Stimulated activated CD4-positive, alpha-beta T cell treated with anti-CD3 and anti-CD28 coated beads, TNF-alpha, amount 100 ng/mL, for 1 hour (primary cell): ENCODE data around the gene POLR3A.
"Not testable (repeated sequence)": the region's sequence is repeated elsewhere in the genome, so short reads cannot be mapped to it uniquely, and the experiment has no call there.

Experiments
- DNase-seq, 3 donors: peaks; one replicate each; pipeline ENCODE4 v3.0.0-alpha.2; 2020; ENCODE audit warnings: low read depth in 3 of 3, low spot score in 1 of 3

Gene POLR3A

DNA sequence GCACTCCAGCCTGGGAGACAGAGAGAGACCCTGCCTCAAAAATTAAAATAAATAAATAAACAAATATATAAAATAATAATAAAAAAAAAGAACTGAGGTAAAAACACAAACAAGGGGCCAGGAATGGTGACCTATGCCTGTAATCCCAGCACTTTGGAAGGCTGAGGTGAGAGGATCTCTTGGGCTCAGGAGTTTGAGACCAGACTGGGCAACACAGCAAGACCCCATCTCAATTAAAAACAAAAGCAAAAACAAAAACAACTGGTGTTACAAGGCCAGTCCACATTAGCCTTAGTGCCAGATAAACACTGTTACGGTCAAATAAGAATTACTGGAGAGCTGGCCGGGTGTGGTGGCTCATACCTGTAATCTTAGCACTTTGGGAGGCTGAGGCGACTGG lies 5.6 kb downstream of the POLR3A start:
- DNase-seq = no peak

- DNase-seq = no peak
Observed at GRCh38 chr10:78021201-78021600, 8.1 kb downstream of the POLR3A start.

DNA sequence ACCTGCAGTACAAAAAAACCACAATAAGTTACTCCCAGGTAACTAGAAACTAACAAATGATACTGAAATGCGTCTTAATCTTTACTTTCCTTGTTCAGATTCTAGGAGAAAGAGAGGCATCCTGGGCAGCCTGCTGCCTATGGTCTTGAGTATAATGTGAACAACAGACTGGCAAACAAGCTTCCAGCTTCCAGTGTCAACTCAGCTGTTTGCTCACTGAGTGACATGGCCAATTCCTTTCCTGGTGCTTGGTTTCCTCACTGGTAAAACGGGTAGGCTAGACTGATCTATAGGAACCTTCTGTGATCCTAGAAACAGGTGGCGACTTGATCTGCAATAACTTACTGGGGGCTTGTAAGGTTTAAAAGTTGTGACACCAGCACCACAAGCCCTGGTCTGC lies 10.1 kb downstream of the POLR3A start:
- DNase-seq = no peak

DNA sequence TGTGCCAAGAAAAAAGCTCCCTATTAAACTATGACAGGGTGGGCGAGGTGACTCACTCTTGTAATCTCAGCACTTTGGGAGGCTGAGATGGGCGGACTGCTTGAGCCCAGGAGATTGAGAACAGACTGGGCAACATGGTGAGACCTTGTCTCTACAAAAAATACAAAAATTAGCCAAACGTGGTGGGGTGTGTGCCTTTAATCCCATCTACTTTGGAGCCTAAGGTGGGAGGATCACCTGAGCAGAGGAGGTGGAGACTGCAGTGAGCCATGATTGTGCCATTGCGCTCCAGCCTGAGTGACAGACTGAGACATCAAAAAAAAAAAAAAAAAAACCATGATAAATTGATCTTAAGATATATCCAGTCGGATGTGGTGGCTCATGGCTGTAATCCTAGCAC lies 11.5 kb downstream of the POLR3A start:
- no peak for DNase-seq

DNA sequence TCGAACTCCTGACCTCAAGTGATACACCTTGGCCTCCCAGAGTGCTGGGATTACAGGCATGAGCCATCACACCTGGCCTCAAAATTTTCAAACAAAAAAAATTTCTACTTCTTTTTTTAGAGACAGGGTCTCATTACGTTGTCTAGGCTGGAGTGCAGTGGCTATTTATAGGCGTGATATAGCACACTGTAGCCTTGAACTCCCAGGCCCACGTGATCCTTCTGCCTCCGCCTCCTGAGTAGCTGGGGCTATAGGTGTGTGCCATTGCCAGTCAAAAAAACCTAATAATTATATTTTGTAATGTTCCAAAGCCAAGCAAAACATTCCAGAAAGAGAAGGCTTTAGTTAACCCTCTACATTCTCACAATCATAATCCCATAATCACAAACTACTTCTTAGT lies 13.8 kb downstream of the POLR3A start:
- DNase-seq = no peak

DNA sequence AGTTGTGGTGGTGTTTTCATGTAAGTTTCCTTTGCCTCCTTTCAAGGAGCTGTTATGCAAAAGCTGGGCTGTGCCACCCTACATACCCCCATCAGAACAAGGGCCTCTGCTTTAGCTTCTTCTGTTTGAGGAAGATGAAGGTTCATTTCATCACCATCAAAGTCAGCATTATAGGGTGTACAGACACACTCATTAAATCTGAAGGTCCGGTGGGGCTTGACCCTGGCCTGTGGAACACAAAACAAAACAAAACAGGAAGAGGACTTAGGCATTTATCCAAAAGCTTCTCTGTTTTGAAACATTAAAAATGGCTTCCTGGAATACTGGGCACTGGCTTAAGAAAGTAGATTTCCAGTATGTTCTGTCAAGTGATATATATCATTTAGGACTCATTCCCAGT lies 15.8 kb downstream of the POLR3A start:
- no peak for DNase-seq

- DNase-seq = no peak
Observed at GRCh38 chr10:78011065-78011464, 18.2 kb downstream of the POLR3A start.

DNA sequence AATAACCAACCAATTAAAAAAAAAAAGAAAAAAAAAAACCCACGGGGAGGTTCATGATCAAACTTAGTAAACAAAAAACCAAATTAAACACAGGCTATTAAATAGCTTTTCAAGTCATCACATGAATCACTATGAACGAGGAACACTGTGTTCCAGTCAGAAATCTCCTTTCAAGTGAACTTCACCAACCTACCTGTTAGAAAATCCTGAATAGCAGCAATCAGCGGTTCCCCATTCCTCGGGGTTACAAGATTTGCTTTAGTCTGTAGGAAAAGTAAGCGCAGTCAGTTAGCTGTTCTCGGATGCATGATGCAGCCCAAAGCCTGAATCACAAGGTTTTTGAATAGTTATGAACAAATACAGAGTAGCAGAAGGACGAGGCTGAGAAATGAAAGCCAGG lies 19.0 kb downstream of the POLR3A start:
- no peak for DNase-seq

- no peak for DNase-seq
Observed at GRCh38 chr10:78009662-78010061, 19.7 kb downstream of the POLR3A start.

DNA sequence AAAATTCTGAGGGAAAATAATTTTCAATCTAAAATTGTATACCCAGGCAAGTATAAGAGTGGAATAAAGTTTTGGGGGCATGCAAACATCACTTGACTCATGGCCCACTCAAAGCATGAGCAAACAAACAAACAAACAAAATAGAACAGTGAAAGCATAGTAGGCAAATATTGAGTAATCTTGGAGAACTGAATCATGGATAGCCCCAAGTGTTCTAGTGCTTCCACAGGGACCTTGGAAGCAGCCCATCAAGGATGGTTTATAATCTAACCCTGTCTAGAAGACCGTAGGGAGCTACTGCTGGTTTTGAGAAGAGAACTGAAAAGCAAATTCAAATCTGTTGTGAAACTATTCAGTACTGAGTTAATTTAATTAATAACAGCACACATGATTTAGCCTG lies 22.1 kb downstream of the POLR3A start:
- no peak for DNase-seq

GRCh38 chr10:78004215-78005026 lies 24.9 kb downstream of the POLR3A start:
- DNase-seq = no peak

DNA sequence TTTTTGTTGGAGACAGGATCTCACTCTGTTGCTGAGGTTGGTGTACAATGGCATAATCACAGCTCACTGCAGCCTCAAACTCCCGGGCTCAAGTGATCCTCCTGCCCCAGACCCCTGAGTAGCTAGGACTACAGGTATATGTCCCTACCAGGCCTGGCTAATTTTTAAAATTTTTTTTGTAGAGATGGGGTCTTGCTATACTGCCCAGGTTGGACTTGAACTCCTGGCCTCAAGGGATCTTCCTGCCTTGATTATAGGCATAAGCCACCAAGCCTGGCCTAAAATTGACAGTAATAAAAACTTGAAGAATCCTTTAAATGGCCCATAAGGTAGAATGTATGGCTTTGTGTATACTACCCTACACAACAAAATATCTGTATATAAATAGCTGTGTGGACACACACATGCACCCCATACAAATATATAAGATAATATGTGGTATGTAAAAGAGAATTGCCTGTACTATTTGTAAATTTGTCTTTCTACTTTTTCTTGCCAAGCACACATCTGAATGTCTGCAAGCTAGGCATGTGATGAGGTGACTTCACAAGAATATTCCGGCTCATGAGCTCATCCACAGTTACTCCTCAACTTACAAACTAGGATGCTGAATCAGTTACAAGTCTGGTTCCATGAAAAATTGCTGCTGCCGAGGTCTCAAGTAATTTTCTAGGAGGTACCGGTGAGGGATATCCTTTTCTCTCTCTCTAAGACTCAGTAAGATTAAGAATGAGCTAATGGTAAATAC lies 26.6 kb downstream of the POLR3A start:
- no peak for DNase-seq

DNA sequence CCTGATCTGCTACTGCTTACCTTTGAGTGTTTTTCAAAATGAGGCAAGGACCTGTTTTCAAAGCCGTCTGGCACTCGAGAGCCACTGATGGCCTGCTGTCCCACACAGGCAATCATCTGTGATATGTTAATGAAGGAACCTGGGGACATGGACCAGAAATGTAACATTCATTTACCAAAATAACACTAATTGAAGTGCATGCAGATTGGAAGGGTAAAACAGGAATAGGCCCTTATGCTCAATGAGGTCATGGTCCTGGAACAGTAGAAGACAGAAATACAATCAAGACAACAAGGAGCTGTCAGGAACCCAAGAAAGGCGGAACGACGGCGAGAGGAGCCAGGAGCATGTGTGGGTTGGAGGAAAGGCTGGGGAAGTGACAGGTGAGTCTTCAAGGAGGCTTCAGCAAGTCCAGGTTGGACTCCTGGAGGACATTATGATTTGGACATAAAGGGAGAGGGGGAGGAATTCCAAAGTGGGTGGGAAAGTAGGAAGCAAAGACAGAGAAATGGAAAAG lies 28.3 kb downstream of the POLR3A start:
- DNase-seq = no peak

DNA sequence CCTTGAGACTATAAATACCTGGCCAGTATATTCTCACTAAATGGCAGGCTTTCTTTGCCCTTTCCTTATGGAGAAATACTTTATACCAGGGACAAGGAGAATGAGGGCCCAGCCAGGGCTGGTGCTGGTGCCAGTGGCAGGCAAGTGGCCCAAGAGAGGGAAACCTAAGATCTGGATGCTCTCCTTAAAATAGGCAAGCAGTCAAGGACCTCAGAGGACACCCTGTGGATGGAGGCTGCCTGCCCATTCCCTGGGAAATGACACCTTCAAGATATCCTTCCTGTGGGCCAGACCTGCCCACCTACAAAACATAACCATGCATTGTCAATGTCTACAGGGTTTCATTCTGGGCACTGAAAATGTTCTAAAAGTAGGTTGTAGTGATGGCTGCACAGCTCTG lies 29.1 kb downstream of the POLR3A start:
- no peak for DNase-seq

GRCh38 chr10:77998780-77999179 lies 30.5 kb downstream of the POLR3A start:
- not testable (repeated sequence) for DNase-seq

GRCh38 chr10:77993620-77994019 lies 35.7 kb downstream of the POLR3A start:
- DNase-seq = no peak

GRCh38 chr10:77989081-77989724 lies 40.1 kb downstream of the POLR3A start:
- no peak for DNase-seq

- no peak for DNase-seq
Observed at GRCh38 chr10:77987671-77988255, 41.6 kb downstream of the POLR3A start.

GRCh38 chr10:77984986-77985385 lies 44.3 kb downstream of the POLR3A start:
- DNase-seq = no peak

GRCh38 chr10:77983384-77984341 lies 45.7 kb downstream of the POLR3A start:
- DNase-seq = no peak
